SIG-M5 (cell line): ENCODE measurements around the gene SPHK2.
A peak's percentile ranks its signal among the peaks of the same experiment; 100 is the strongest.
"Not testable (repeated sequence)": the region's sequence is repeated elsewhere in the genome, so short reads cannot be mapped to it uniquely, and the experiment has no call there.

Experiments used
- DNase-seq: peaks from one replicate; lab custom pipeline; 2025; lab: John Stamatoyannopoulos, UW

The SPHK2 gene

DNA sequence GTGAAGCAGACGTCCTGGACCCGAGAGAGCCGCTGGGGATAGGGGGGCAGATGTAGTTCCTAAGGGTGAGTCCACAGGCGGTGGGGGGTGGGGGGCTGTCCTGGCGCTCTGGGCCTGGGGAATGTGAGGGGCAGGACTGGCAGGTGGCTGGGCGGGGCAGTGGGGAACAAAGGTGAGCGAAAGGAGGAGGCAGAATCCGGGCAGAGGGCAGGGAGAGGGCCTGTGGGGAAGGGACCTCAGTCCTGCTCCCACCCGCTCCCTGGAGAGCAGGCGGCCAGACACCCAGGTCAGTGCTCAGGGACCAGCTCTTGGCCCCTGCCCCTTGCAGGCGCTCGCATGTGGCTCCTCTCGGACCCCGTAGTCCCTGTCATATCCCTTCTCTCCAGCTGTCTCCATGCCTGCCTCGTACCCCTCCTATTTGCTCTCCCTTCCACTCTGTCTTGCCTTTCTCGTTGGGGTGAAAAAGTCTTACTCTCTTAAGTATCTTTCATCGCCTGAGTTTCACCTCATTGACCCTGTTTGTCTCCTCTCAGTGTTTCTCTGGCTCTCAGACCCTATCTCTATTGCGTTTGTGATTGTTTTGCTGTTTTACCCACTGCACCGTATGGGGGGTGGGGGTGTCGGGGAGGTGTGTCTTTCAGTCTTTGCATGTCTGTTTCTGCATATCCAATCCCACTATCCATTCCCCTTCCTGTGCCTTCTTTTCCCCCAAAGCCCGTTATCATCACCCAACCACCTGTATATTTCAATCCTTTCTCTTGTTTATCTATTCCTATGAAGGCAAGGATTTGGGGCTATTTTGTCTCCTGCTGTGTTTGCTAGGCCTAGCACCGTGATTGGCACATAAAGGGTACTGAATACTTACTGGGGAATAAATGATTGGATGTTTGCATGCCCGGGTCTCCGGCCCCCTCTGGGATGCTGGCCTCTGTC, 5.8 kb downstream of the SPHK2 start:
- DNase-seq, result no peak

DNA sequence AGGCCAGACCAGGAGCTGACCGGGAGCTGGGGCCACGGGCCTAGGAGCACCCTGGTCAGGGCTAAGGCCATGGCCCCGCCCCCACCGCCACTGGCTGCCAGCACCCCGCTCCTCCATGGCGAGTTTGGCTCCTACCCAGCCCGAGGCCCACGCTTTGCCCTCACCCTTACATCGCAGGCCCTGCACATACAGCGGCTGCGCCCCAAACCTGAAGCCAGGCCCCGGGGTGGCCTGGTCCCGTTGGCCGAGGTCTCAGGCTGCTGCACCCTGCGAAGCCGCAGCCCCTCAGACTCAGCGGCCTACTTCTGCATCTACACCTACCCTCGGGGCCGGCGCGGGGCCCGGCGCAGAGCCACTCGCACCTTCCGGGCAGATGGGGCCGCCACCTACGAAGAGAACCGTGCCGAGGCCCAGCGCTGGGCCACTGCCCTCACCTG, 6.6 kb downstream of the SPHK2 start:
- no peak for DNase-seq

DNA sequence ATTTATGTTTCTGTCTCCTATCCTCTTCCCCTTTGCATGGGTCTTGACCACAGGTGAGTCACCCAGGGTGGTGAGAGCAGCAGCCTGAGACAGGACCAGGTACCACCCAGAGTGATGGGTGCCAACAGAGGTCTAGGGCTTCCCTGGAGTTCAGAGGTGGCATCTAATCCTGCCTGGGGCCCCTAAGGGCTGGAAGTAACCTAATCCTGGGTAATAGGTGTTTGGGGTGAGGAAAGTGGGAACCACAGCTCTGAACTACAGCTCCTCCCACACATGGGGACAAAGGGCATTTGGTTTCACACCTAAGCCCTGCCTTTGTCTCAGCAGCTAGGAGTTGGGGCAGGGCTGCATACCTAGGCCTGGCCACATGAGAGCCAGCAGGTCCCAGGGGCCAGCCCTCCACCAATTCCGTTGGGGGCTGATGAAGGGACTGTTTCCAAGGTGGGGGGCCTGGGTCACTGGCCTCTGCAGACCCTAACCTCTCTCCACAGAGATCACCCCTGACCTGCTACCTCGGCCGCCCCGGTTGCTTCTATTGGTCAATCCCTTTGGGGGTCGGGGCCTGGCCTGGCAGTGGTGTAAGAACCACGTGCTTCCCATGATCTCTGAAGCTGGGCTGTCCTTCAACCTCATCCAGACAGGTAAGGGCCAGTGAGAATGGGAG, 8.0 kb downstream of the SPHK2 start:
- DNase-seq, result no peak

DNA sequence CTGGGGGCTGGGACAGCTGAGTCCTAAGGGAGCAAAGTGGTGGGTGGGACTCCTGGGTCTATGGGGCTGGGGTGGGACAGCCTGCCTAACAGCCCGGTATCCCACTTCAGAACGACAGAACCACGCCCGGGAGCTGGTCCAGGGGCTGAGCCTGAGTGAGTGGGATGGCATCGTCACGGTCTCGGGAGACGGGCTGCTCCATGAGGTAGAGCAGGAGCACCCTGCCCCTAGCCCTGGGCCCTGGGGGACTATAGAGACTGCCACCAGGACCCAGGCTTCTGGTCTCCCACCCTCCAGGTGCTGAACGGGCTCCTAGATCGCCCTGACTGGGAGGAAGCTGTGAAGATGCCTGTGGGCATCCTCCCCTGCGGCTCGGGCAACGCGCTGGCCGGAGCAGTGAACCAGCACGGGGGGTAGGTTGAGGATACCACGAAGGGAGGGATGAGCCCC, 8.6 kb downstream of the SPHK2 start:
- DNase-seq, result no peak

DNA sequence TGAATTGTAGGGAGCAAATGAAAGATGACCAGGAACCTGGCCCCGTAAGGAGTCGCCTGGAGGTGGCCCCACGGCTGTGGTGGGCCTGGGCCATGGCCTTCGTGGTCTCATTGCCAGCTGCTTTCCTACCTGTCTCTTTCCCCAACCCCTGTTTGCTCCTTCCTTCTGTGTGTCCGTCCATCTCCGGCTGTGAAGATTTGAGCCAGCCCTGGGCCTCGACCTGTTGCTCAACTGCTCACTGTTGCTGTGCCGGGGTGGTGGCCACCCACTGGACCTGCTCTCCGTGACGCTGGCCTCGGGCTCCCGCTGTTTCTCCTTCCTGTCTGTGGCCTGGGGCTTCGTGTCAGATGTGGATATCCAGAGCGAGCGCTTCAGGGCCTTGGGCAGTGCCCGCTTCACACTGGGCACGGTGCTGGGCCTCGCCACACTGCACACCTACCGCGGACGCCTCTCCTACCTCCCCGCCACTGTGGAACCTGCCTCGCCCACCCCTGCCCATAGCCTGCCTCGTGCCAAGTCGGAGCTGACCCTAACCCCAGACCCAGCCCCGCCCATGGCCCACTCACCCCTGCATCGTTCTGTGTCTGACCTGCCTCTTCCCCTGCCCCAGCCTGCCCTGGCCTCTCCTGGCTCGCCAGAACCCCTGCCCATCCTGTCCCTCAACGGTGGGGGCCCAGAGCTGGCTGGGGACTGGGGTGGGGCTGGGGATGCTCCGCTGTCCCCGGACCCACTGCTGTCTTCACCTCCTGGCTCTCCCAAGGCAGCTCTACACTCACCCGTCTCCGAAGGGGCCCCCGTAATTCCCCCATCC, 9.4 kb downstream of the SPHK2 start:
- DNase-seq, result no peak

DNA sequence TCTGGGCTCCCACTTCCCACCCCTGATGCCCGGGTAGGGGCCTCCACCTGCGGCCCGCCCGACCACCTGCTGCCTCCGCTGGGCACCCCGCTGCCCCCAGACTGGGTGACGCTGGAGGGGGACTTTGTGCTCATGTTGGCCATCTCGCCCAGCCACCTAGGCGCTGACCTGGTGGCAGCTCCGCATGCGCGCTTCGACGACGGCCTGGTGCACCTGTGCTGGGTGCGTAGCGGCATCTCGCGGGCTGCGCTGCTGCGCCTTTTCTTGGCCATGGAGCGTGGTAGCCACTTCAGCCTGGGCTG, 9.9 kb downstream of the SPHK2 start:
- DNase-seq, result no peak

DNA sequence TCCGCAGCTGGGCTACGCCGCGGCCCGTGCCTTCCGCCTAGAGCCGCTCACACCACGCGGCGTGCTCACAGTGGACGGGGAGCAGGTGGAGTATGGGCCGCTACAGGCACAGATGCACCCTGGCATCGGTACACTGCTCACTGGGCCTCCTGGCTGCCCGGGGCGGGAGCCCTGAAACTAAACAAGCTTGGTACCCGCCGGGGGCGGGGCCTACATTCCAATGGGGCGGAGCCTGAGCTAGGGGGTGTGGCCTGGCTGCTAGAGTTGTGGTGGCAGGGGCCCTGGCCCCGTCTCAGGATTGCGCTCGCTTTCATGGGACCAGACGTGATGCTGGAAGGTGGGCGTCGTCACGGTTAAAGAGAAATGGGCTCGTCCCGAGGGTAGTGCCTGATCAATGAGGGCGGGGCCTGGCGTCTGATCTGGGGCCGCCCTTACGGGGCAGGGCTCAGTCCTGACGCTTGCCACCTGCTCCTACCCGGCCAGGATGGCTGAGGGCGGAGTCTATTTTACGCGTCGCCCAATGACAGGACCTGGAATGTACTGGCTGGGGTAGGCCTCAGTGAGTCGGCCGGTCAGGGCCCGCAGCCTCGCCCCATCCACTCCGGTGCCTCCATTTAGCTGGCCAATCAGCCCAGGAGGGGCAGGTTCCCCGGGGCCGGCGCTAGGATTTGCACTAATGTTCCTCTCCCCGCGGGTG, 10.4 kb downstream of the SPHK2 start:
- no peak for DNase-seq

DNA sequence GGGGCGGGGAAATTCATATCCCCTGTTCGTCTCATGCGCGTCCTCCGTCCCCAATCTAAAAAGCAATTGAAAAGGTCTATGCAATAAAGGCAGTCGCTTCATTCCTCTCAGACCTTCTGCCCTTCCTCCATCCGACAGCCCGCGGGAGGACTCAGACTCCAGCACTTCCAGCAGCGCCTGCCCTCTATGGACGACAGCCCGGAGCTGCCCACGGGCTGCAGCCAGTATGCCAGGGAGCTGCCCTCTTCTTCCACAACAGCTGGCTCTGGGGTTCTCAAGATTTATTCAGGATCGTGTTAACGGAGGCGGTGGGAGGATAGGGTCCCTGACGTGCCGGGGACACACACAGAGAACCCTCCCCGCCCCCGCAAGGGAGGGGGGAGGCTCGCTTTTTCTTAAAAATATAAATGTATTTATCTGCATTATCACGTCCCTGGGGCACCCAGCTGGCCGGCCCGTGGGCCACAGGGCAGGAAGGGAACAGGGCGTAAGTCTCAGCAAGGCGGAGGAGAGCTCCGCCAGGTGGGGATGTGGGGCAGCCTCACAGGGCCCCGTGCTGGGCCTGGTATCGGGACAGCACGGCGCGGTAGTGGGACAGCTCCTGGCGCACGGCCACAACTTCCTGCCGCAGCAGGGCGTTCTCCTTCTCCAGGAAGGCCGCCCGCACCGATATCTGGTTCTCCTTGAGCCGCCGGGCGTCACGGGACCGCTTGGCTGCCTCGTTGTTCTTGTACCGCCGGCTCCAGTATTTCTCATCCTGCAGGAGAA, 11.2 kb downstream of the SPHK2 start:
- DNase-seq, result no peak

DNA sequence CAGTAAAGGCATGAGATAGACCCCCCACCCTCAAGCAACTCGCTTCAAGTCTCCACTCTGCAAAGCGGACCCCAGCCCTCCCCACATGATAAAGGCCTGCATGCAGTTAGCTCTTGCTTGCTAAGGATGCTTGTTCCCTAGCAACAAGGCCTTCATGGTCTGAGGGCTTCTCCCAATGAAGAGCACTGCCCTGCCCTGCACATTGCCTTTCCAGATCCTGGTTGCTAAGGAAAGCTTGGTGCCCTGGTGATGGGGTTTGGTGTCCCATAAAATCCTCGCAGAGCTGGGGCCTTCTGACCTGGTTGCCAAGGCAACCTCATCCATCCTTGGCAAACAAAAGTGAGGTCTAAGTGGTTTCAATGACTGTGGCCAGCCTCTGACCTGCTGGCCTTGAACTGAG, 11.9 kb downstream of the SPHK2 start:
- no peak for DNase-seq

DNA sequence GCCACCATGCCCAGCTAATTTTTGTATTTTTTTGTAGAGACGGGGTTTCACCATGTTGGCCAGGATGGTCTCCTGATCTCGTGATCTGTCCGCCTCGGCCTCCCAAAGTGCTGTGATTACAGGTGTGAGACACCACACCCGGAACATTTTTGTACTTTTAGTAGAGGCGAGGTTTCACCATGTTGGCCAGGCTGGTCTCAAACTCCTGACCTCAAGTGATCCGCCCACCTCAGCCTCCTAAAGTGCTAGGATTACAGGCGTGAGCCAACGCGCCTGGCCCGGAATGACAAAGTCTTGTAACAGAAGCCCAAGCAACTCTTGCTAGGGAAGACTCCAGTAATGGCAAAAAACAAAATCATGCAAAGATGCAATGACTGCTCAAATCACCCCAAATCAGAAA, 13.0 kb downstream of the SPHK2 start:
- not testable (repeated sequence) for DNase-seq

DNA sequence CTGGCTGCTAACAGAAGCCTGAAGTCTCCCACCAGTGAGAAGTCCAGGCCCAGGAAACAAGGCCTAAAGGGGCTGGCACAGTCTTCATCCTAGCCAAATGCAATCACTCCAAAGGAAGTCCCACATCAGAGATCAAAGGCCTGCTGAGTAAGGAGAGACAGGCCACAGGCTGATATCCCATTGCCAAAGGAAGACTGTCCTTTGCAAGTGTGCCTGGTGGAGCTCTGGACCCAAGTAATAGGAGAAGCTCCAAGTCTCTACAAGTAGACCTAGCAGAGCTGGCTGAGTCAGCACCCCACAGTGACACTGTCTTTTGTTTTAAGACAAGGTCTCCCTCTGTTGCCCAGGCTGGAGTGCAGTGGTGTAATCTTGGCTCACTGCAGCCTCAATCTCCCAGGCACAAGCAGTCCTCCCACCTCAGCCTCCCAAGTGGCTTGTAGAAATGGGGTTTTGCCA, 13.4 kb downstream of the SPHK2 start:
- no peak for DNase-seq

DNA sequence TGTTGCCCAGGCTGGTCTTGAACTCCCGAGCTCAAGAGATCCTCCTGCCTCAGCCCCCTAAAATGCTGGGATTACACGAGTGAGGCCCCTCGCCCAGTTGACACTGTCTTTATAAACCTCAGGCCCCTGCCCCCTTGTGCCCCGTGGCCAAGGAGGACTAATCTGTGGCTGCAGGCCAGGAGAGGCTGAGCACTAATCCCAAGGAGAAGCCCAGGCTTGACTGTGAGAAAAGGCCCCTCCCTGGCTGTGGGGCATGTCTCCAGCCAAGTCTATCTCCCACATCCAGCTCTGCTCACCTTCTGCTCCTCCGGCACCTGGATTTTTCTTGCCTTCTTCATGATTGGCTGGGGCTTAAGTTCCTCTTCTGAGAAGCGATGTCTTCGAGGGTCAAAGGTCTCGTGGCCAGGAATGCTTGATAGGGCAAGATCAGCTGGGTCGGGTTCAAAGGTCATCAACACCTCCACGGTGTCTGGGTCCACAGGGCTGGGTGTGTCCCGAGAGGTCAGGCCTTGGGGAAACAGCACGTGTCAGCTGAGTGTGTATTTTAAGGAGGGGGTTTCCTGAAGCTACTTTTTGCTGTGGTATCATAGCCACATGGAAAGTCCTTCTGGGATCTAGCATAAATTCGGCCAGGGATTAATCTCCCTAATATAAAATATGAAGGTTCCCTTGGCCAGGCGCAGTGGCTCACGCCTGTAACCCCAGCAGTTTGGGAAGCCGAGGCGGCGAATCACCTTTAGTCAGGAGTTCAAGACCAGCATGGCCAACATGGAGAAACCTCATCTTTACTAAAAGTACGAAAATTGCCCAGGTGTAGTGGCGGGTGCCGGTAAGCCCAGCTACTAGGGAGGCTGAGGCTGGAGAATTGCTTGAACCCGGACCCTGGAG, 14.1 kb downstream of the SPHK2 start:
- DNase-seq, result no peak

DNA sequence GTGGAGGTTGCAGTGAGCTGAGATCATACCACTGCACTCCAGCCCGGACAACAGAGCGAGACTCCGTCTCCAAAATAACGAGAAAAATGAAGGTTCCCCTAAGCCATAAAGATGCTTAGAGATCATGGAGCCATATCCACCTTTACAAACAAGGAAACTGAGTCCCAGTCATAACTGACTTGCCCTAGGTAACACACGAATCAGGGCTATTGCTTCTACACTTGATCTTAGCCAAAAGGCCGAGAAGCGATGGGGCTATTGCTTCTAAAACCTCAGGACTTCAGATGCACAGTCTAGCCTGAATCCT, 14.7 kb downstream of the SPHK2 start:
- DNase-seq, result no peak

DNA sequence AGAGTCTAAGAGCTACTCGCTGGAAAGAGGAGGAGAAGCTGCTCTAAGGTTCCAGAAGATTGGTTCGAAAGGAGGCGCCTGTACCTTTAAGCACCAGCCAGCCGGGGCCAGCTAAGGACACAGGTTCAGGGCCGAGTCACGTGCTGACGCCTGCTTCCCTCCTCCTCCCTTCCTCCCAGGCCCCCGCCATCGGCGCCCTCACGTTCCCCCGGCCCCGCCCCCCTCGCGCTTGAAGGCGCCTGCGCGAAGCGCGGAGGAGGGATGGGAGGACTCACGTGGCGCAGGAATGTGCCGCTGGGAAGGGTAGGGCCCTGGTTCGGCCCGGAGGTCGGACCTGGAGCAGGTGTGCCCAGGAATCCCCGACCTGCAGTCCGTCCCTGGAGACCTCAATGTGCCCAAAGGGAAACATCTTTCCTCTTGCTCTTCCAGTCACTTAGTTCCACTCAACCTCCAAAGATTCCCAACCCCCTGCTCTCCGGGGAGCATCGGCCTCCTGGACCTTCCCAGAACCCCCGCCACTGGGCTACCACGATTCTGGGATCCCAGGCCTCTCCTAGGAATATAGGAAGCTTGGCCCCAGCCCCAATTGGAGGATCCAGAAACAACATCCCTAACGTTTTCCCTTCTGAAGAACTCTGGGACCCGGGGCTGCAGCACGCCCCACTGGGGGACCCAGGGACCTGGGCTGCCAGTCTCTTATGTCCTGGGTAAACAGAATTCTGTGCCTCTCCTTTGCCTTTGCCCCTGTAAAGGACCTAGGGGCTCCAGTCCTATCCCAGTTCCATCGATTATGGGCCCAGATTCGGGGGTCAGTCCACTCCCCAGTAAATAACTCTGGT, 15.3 kb downstream of the SPHK2 start:
- peak; percentile 36 for DNase-seq

DNA sequence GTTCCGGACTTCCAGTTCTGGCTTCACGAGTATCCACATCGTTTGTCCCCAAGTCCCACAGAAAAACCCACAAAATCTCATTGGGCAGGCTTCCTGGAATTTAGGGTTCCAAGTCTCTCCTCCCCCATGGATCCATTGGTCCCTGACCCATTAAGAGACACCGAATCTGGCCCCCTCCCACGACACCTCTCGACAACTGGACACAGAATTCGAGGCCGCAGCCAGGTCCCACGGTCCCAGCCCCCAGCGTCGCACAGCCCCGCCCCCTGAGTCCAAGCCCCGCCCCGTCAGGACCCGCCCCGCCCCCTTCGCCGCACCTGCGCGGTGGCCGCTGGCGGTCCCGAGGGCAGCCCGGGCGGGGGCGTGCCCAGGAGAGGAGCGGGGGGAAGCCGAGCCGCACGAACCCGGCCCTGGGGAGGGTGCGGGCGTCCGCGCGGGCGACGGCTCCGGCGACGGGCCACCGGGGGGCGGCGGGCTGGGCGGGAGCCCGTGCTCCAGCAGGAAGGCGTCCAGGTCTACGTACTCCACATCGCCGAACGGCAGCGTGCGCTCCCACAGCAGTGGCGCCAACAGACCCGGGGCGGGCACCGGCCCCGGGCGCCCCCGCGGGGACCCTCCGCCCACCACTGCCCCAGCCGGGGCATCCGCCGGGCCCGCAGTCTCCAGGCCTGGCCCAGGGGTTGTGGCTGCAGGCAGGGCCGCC, 16.1 kb downstream of the SPHK2 start:
- DNase-seq, result no peak

DNA sequence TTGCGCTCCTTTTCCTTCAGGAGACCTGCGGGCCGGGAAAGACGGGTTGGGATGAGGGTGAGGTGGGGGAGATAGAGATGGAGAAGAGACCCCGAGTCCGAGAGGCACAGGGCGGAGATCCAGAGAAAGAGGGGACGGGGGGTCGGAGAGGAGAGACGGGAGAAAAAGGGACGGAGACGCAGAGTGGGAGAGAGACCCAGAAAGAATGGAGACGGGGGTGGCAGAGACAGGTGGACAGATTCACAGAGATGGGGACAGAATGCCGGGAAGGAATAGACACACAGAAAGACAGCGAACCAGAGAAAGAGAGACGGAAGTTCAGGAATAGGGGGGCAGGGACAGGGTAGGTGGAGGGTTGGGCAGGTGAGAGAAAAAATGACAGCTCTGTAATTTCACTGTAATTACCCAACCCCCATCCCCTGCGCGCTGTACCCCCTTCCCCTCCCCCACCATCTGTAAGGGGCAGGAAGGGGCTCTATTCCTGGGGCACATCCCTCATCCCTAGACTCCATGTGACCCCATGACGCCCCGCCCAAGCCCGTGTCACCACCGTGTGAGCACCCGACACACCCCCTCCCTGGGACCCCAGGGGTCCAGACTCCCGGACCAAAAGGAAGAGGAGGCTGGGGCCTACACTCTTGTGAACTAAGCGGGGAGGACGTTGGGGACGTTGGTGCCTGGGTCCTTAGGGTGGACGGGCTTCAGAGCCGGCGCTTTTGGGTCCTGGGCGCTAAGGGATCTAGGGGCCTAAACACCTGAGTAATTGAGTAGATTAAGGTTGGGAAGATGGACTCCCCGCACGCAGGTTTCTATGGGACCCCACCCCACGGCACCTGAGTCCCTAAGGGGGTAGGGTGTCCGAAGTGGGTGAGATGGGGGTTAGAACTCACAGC, 16.9 kb downstream of the SPHK2 start:
- no peak for DNase-seq

DNA sequence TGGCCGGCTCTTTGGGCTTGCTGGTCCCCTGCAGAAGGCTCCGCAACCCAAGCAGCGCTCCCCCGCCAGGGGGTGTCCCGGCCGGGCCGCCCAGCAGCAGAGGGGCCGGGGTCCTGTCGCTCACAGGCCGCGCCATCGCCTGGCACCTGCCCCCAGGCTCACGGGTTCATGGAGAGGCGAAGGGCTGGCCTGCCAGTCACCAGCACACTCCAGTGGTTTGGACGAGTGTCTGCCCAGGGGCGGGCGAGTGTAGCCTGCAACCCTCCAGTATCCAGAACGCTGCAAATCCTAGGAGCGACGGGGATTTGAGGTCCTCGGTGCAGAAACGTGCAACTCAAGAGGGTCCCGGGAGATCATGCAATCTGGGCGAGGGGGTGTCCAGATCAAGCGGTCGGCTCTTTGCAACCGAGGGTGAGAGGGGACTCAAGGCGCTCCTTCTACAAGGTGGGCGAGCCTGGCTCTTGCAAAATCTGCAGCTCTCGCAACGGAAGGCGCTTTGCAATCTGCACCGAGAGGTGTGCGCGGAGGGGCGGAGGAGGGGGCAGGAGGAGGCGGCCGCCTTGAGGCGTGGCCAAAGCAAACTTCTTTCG, 17.6 kb downstream of the SPHK2 start, which contains the start of gene DBP:
DBP (minus strand) TSS at position 521 of the 590 bp plus-strand sequence; CDS start at position 136, 385 bp downstream.
- no peak for DNase-seq
